ENCODE data around the gene ENC1.

ENC1 gene

GRCh38 chr5:74655206-74655605 is 14.7 kb upstream of the ENC1 start:
- no peak for DNase-seq

- no peak for DNase-seq
These were observed 13.5 kb upstream of the ENC1 start for GRCh38 chr5:74653991-74654390.

DNA sequence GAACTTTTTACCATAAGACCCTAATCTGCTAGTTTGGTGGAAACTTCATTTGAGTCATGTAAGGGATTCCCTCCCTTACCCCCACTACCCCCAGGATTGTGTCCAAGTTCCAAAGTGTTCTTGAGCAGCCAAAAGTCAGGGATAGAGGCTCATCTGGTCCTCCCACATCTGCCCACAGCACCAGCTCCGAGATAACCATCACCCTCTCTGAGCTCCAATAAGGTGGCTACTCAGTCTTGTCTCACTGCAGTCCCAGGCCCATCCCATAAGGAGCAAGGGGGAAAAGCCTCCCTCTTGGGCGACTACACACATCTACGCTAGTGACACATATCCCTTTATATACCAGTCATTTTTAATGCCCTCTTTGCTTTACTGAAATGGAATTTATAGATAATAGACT is 12.0 kb upstream of the ENC1 start:
- DNase-seq: no peak

- DNase-seq: no peak
These were observed 11.2 kb upstream of the ENC1 start for GRCh38 chr5:74651710-74652109.

- DNase-seq: no peak
These were observed 9.0 kb upstream of the ENC1 start for GRCh38 chr5:74649421-74649973.

- DNase-seq: no peak
These were observed 8.3 kb upstream of the ENC1 start for GRCh38 chr5:74648835-74649293.

- no peak for DNase-seq
These were observed 6.6 kb upstream of the ENC1 start for GRCh38 chr5:74647096-74647495.

DNA sequence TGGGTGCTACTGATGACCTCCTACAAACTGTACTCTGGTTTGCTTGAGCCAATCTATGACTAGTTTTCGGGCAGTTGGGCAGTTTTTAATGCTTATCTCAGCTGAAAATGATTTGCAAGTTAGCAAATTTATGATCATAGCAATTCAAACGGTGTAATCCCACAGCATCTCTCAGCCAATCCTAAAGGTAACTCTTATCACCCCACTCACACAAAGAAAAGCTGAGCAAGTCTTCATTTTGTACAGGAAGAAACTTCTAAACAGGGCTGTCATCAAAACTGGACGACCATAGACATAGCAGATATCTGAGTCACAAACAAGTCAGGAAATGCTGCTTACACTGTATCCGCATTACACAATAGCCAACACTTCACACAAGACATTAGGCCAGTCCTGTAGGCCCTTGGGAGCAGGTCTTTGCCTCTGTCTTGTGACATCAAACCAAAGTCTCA is 2.6 kb upstream of the ENC1 start:
- DNase-seq: no peak

DNA sequence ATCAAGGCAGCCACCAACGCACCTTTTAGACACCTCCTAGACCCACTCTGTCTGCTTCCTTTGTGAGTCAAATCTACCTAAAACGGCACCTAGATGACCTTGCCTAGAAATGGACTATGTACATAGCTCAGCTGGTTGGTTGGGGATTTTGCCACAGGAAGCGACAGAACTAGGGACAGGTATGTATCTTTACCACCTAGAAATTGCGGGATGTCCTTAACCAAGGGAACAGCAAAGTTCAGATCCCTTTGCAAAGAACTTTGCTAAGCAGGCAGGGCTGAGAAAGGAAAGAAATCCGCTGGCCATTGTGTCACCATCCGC is 2.0 kb upstream of the ENC1 start:
- no peak for DNase-seq

DNA sequence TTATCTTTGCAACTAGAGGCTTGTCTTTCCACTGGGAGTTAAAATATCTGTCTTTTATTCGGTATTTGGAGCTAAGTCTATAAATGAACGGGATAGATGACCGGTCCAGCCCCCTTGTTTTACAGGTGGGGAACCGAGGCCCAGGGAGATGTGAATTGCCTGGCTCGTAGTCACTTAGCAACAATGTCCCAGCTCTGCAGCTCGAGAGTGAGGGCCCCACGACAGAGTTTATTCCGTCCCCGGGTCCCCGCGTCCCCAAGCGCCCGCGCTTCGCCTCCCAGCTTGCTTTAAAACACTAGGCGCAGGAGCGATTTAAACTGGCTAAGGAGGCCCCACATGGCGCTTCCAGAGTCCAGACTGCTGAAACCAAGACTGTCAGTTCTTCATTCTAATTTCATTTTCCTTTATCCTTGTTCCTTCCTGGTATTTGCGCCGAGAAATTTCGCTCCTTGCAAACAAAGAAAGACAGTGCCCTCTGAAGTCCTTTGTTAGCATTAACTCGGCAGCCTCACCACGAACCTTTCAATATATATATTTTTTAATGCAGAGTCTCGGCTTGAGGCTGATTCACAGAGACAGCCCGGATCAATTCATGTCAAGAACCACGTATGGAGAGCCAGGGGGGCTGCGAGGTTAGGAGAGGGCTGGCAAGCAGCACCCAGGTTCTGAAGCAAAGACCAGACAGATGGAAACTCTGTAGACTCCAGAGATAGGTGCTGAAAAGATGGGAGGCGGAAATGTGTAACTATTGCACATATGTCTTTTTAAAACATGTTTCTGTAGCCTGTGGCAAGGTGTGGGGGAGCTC is 1.4 kb upstream of the ENC1 start:
- DNase-seq: no peak

- no peak for DNase-seq
These were observed 616 bp upstream of the ENC1 start for GRCh38 chr5:74640954-74641734.

- peak in 1 of 2 experiments; percentile 9 for DNase-seq
These were observed 600 bp downstream of the ENC1 start for GRCh38 chr5:74639807-74640449.

DNA sequence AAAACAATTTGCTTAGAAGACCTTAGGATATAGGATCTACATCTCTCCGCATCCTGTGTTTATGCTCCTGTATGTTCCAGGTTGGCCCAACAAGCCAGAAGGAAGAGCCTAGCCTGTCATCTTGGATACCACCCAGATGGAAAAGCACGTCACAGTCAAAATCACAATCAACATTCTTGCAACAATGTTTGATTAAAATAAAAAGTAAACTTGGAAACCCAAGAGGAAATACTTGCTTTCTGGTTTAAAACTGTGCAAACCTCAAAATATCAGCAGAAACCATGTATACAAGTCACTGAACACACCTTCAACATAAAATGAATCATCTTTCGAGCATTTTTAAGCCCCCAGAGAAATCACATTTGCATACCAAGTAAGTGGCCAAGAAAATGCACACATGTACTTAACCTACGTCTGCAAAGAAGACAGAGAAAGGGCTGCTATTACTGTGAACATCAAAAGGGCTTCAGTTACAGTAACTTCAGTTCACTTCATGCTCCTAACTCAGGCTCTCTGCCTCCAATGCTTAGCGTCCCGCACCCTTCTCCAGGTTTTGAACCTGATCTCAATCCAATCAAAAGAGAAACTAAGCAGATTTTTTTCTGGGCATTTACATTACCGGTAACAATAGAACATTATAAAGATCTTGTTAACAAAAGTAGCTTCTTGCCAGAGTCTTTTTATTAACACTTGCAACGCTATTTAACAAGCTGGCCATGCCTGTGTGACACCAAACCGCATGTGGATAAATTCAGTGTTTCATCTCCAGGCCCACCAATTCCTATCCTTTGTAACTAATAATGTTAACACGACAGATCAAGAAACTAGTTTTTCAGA is 1.3 kb downstream of the ENC1 start:
- no peak for DNase-seq

- no peak for DNase-seq
These were observed 2.0 kb downstream of the ENC1 start for GRCh38 chr5:74638544-74638969.

- no peak for DNase-seq
These were observed 4.0 kb downstream of the ENC1 start for GRCh38 chr5:74636552-74636951.

DNA sequence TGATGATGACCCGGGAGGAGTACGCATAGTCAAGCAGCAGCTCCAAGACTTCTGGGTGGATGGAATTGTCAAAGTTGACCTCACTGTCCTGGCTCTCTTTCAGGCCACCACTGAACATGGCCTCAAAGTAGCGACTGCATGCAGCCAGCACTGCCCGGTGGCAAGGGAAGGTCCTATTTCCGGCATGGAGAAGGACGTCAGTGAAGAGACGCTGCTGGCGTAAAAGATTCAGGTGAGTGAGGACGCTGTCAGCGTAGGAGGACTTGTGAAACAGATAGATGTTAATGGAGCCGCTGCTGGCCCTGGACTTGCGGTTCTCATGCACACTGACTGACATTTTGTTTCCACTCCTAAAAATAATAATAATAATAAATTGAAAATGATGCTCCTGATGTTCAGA is 4.4 kb downstream of the ENC1 start:
- no peak for DNase-seq

GRCh38 chr5:74634611-74635286 is 5.8 kb downstream of the ENC1 start:
- DNase-seq: no peak

DNA sequence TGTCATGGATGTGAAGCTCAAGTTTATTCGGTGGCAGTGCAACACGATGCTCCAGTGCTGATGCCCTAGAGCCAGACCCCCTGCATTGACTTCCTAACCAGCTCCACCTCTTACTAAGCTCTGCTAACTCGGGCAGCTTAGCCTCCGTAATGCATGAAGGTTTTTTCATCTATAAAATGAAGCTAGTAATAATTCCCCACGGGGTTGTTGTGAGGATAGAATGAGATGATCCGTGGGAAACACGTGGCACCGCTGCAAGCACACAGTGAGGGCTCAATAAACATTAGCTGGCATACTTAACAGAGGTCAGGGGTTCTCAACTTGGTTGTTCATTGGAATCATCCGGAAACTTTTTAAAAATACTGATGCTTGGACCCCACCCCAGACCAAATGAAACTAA is 6.8 kb downstream of the ENC1 start:
- DNase-seq: no peak

DNA sequence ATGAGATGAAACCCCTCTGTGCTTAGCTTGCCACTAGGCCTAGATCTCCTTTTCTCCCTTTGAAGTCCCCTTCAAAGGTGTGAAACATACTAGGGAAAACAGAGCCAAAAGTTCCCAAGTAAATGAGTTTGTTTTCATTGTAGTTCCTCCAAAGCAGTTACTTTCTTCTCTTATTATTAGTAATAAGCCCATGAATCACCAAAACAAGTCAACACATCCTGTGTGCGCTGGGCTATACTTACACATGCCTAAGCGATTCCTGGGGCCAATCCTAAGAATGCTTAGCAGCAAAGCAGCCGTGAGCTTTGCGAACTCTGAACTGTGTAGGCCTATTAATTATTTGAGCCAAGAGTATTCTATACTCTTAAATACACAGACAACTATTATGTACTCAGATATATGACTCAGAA is 7.6 kb downstream of the ENC1 start:
- no peak for DNase-seq

- no peak for DNase-seq
These were observed 9.2 kb downstream of the ENC1 start for GRCh38 chr5:74631081-74631953.

Measured in activated CD4-positive, alpha-beta T cell treated with anti-CD3 and anti-CD28 coated beads, Interleukin-2, amount 50 U/mL, for 4 hours (primary cell).